ENCODE results near the gene SRP14. TPM values are rescaled to one million over a fixed set of nuclear protein-coding genes. Genes with fewer than 3 reads are reported as not detected.

Gene SRP14
- polyA plus RNA-seq, 1 experiment = 305 TPM

DNA sequence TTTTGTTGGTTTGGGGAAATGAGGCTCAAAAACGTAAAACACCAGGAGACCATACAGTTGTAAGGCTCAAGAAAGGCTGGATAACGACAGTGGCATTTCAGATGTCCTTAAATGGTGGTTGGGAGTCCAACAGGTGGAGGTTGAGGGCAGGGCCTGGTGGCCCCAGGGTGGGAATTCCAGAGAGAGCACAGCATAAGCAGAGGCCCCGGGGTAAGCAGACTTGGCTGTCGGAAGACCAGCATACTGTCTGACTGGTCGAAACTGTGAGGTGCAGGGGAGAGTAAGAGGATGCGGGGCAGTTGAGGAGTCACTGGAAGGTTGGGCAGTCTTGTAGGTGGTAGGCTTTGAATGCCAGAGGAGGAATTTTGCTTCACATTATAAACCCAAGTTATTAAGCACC is 48.3 kb downstream of the SRP14 start:
- ChIA-PET POLR2A (no interaction called here), CTCF (no interaction called here)
- Histone ChIP-seq H3K36me3 (ENCODE audit: control insufficient read depth, insufficient read depth, low read length) (peaks cover 26% of the 10 kb centered on the region), H3K27me3 (ENCODE audit: control insufficient read depth, insufficient read depth, low read length) (no peaks in the 10 kb centered on the region), H3K4me3 (ENCODE audit: low read depth, low read length) (no peak overlapping the region)
- no peak for DNase-seq (ENCODE audit: low read depth)
- TF ChIP-seq, protein P1, sequence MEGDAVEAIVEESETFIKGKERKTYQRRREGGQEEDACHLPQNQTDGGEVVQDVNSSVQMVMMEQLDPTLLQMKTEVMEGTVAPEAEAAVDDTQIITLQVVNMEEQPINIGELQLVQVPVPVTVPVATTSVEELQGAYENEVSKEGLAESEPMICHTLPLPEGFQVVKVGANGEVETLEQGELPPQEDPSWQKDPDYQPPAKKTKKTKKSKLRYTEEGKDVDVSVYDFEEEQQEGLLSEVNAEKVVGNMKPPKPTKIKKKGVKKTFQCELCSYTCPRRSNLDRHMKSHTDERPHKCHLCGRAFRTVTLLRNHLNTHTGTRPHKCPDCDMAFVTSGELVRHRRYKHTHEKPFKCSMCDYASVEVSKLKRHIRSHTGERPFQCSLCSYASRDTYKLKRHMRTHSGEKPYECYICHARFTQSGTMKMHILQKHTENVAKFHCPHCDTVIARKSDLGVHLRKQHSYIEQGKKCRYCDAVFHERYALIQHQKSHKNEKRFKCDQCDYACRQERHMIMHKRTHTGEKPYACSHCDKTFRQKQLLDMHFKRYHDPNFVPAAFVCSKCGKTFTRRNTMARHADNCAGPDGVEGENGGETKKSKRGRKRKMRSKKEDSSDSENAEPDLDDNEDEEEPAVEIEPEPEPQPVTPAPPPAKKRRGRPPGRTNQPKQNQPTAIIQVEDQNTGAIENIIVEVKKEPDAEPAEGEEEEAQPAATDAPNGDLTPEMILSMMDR (IDR thresholded peaks at IDR 0.05; ENCODE audit: insufficient read depth, low read depth, low read length) = no peak

DNA sequence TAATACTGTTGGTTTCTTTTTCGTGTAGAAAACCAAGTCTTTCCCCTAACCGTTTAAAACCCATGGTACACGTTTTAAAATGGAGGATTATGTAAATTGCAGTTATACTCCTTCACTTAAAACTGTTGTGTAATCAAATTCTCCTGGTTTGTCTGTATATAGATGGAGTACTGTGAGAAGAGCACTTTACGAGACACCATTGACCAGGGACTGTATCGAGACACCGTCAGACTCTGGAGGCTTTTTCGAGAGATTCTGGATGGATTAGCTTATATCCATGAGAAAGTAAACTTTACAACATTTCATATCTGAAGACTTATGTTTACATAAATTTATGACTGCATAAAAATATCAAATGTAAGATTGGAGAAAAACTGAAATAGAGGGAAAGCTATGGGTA is 51.2 kb downstream of the SRP14 start:
- peaks cover 19% of the 10 kb centered on the region for H3K36me3 ChIP-seq (ENCODE audit: control insufficient read depth, insufficient read depth, low read length)

More for the DNA sequence above, 51.2 kb downstream of the SRP14 start:
- ChIA-PET CTCF (no interaction called here), POLR2A (no interaction called here)
- Histone ChIP-seq H3K27me3 (ENCODE audit: control insufficient read depth, insufficient read depth, low read length) (no peaks in the 10 kb centered on the region), H3K4me3 (ENCODE audit: low read depth, low read length) (no peak overlapping the region)
- TF ChIP-seq, protein P1 (IDR thresholded peaks at IDR 0.05; ENCODE audit: insufficient read depth, low read depth, low read length) = no peak
- no peak for DNase-seq (ENCODE audit: low read depth)

Other genes with a start within 250 kb of the SRP14 start
- 241 and 319 TPM in 2 replicates for gene GPR176, start 118.9 kb downstream of the SRP14 start, polyA plus RNA-seq (2011; rRNA removed)
- gene EIF2AK4, start 105.1 kb downstream of the SRP14 start, polyA plus RNA-seq (2011; rRNA removed) = 81.1 and 82.7 TPM in 2 replicates
- 5.8 and 8.3 TPM in 2 replicates for gene BMF, start 69.7 kb upstream of the SRP14 start, polyA plus RNA-seq (2011; rRNA removed)
- 12.8 and 16.6 TPM in 2 replicates for gene BUB1B, start 121.9 kb upstream of the SRP14 start, polyA plus RNA-seq (2011; rRNA removed)
- gene PAK6, start 199.9 kb upstream of the SRP14 start, polyA plus RNA-seq (2011; rRNA removed) = not detected in 2 replicates
- not detected in 2 replicates for gene ANKRD63, start 243.9 kb upstream of the SRP14 start, polyA plus RNA-seq (2011; rRNA removed)